HepG2 (cell line): ENCODE measurements around the gene KIAA0930.

Experiments used
- BCL3 ChIP-seq: sonication (generic); formaldehyde crosslinking; IDR thresholded peaks from 2 replicates; pipeline ENCODE4 v1.5.1; 2020; ENCODE audit warnings: mild to moderate bottlenecking, missing genetic modification reagents, moderate library complexity
- DPF2 ChIP-seq: sonication (generic); formaldehyde crosslinking; IDR thresholded peaks from 2 replicates; pipeline ENCODE4 v1.4.0; 2020; ENCODE audit warnings: mild to moderate bottlenecking, low read depth, missing genetic modification reagents, borderline replicate concordance
- HNRNPK ChIP-seq: fragments of 200-400 bp; formaldehyde crosslinking; IDR thresholded peaks from 2 replicates; pipeline ENCODE4 v1.6.1; 2018; ENCODE audit warnings: low read length, low read depth, moderate library complexity, mild to moderate bottlenecking; ENCODE audit not compliant: poor library complexity, severe bottlenecking
- NPAS2 ChIP-seq: sonication (generic); formaldehyde crosslinking; IDR thresholded peaks from 2 replicates; pipeline ENCODE4 v1.8.0; 2022; ENCODE audit warnings: mild to moderate bottlenecking, missing genetic modification reagents, borderline replicate concordance
- RAD21 ChIP-seq: fragments of 450-650 bp; formaldehyde crosslinking; IDR thresholded peaks from 2 replicates; pipeline ENCODE4 v1.5.0; 2020; ENCODE audit warnings: mild to moderate bottlenecking
- SIN3A ChIP-seq: IDR thresholded peaks from 2 replicates; pipeline ENCODE4 v1.6.1; 2011; ENCODE audit warnings: low read depth, mild to moderate bottlenecking, control low read depth, low read length, borderline replicate concordance
- TBP ChIP-seq: sonication (generic); formaldehyde crosslinking; IDR thresholded peaks from 2 replicates; pipeline ENCODE4 v1.5.0; 2020; ENCODE audit warnings: missing genetic modification reagents
- TFDP2 ChIP-seq: sonication (generic); formaldehyde crosslinking; IDR thresholded peaks from 2 replicates; pipeline ENCODE4 v1.4.0; 2020; ENCODE audit warnings: missing genetic modification reagents
- THRA ChIP-seq: sonication (generic); formaldehyde crosslinking; IDR thresholded peaks from 2 replicates; pipeline ENCODE4 v1.4.0; 2020; ENCODE audit warnings: missing genetic modification reagents, borderline replicate concordance
- ZBTB38 ChIP-seq: sonication (generic); formaldehyde crosslinking; IDR thresholded peaks from 2 replicates; pipeline ENCODE4 v1.5.1; 2020; ENCODE audit warnings: mild to moderate bottlenecking, missing genetic modification reagents
- ZNF329 ChIP-seq: sonication (generic); formaldehyde crosslinking; IDR thresholded peaks from 2 replicates; pipeline ENCODE4 v1.9.0; 2021; ENCODE audit warnings: low read depth, mild to moderate bottlenecking, missing genetic modification reagents
- ZNF567 ChIP-seq: sonication (generic); formaldehyde crosslinking; IDR thresholded peaks from 2 replicates; pipeline ENCODE4 v1.8.1; 2023; ENCODE audit warnings: mild to moderate bottlenecking, missing genetic modification reagents, borderline replicate concordance
- TF ChIP-seq, protein P1 (sequence below): sonication (generic); formaldehyde crosslinking; IDR thresholded peaks from 2 replicates; pipeline ENCODE4 v1.5.0; 2020; ENCODE audit warnings: mild to moderate bottlenecking, missing genetic modification reagents, moderate library complexity

DNA sequence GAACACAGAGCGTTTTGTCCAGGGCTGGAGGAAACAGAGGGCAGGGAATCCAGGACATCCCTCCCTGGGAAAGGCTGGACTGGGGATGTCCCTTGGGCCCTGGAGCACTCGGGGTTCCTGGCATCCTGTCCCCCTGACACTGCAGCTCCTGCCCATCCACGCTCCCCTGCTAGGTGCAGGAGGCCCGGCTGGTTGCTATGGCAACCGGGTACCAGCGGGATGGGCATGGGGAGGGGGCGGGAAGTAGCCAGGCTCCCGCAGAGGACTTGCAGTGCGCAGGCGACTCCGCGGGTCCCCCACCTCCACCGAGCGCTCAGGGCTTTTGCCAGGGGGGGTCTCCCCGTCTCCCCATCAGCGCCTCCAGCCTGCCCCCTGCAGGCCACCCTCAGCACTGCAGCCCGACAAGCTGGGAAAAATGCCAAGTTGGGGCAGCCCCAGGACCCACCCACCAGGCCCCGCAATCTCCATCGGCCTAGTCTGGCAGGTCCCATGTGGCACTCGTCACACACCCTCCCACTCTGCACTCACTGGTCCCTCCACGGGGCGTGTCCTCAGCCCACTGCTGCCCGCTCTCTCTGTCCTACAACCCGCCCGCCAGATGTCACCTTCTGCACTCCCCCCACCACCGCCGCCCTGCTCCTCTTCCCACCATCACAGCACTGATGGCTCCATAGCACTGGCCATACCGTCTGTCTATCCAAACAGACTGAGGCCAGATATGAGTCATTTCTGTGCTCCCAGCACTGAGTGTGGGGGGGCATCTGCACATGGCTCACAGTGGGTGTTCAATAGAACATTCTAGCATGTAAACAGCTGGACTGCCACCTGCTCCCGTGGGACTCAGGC is 31.5 kb downstream of the KIAA0930 start:
- no peak for TF ChIP-seq DPF2 (CRISPR knock-in tag)
- TF ChIP-seq NPAS2: no peak
- no peak for TF ChIP-seq TBP (CRISPR knock-in tag)
- TF ChIP-seq, protein P1, sequence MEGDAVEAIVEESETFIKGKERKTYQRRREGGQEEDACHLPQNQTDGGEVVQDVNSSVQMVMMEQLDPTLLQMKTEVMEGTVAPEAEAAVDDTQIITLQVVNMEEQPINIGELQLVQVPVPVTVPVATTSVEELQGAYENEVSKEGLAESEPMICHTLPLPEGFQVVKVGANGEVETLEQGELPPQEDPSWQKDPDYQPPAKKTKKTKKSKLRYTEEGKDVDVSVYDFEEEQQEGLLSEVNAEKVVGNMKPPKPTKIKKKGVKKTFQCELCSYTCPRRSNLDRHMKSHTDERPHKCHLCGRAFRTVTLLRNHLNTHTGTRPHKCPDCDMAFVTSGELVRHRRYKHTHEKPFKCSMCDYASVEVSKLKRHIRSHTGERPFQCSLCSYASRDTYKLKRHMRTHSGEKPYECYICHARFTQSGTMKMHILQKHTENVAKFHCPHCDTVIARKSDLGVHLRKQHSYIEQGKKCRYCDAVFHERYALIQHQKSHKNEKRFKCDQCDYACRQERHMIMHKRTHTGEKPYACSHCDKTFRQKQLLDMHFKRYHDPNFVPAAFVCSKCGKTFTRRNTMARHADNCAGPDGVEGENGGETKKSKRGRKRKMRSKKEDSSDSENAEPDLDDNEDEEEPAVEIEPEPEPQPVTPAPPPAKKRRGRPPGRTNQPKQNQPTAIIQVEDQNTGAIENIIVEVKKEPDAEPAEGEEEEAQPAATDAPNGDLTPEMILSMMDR (CRISPR knock-in tag): peak; percentile 75
- TF ChIP-seq ZNF329 (CRISPR knock-in tag): no peak
- no peak for TF ChIP-seq ZNF567 (CRISPR knock-in tag)
- no peak for TF ChIP-seq THRA (CRISPR knock-in tag)
- TF ChIP-seq TFDP2 (CRISPR knock-in tag): no peak
- no peak for TF ChIP-seq SIN3A
- no peak for TF ChIP-seq HNRNPK
- TF ChIP-seq BCL3 (CRISPR knock-in tag): no peak
- no peak for TF ChIP-seq ZBTB38 (CRISPR knock-in tag)
- peak; percentile 64 for TF ChIP-seq RAD21 (CRISPR knock-in tag)
